Psoas muscle (tissue), 8 donors: ENCODE measurements around the gene MYO10. TPM values are rescaled to one million over a fixed set of nuclear protein-coding genes. Genes with fewer than 3 reads are reported as not detected.

Source experiments
- ATAC-seq, 4 donors: fragments of 200-7000 bp; cut with Tn5 transposase; one replicate each; pipeline ENCODE4 v1.9.1; 2020; ENCODE audit warnings: moderate library complexity in 3 of 4, mild to moderate bottlenecking in 2 of 4
- DNase-seq, 2 donors: peaks; one replicate each; pipeline ENCODE4 v3.0.0-alpha.2; 2020
- H3K27ac ChIP-seq: fragments of 200-600 bp; one replicate; pipeline ENCODE4 v1.8.0; 2022
- H3K27me3 ChIP-seq, 3 donors: fragments of 200-600 bp in 1 of 3; one replicate each; pipeline versions ENCODE4 v1.6.1 to v1.8.0; 2013 to 2022; ENCODE audit warnings: low read length in 2 of 3, mild to moderate bottlenecking in 2 of 3, moderate library complexity in 1 of 3; ENCODE audit not compliant: insufficient read depth in 3 of 3
- H3K36me3 ChIP-seq, 2 donors: fragments of 200-600 bp in 1 of 2; one replicate each; pipeline versions ENCODE4 v1.6.1 to v1.8.0; 2013 to 2022; ENCODE audit warnings: low read depth in 1 of 2, mild to moderate bottlenecking in 1 of 2, moderate library complexity in 1 of 2; ENCODE audit not compliant: insufficient read depth in 1 of 2
- H3K4me1 ChIP-seq: fragments of 200-600 bp; one replicate; pipeline ENCODE4 v1.8.0; 2022
- H3K4me3 ChIP-seq: fragments of 200-600 bp; one replicate; pipeline ENCODE4 v1.8.0; 2022; ENCODE audit warnings: mild to moderate bottlenecking
- H3K9me3 ChIP-seq: fragments of 200-600 bp; one replicate; pipeline ENCODE4 v1.8.0; 2022
- WGBS, 3 donors: extraction: QIAGEN DNeasy Blood & Tissue Kit; methylation state at CpG; one replicate each; pipeline versions ENCODE4 v1.1.6 to v1.1.7; 2013; 5-methylcytosine and 5-hydroxymethylcytosine counted together
- intact Hi-C, 2 donors: fragments of 100-400 bp; cut with DNase I; formaldehyde crosslinking; loops; one replicate each; pipeline versions ENCODE4 v1.11.0 to v1.14.2; 2022
- polyA plus RNA-seq, 3 donors: library from polyadenylated mRNA; stranded (reverse); fragments of 200-250 nt; gene quantifications; one replicate each; pipeline ENCODE4 v1.2.3, GENCODE V29; 2013
- total RNA-seq, 4 donors: library from RNA; stranded (reverse); fragmentation: NEBNext Ultra II Directional in 2 of 4; extraction: Animal tissue kit (Norgen Biotek cat#: 25700) in 2 of 4; gene quantifications; one replicate each; pipeline versions ENCODE4 v1.2.1 to v1.2.4, GENCODE V29; 2021 to 2023
- TF ChIP-seq, protein P1 (sequence below): fragments of 200-600 bp; IDR thresholded peaks from one replicate; pipeline ENCODE4 v1.8.0; 2022; ENCODE audit warnings: antibody characterized with exemption
- donor health status: healthy with polysubstance abuse.
- donor health status: DM: no; HTN: no; CAD: no; lungs with moderate emphysema.
- donor health status: Bipolar disorder and iron deficiency.
- donor health status: healthy.
- donor health status: DM: yes; HTN: yes; CAD: no.
- donor health status: DM: no; HTN: no; CAD: no.
- donor health status: DM: no; HTN: no; CAD: no.
- donor health status: DM: yes; HTN: yes; CAD: no.

Gene MYO10
- total and polyA plus RNA-seq, 7 donors = 1.8 to 10.9 (median 10.0) TPM

DNA sequence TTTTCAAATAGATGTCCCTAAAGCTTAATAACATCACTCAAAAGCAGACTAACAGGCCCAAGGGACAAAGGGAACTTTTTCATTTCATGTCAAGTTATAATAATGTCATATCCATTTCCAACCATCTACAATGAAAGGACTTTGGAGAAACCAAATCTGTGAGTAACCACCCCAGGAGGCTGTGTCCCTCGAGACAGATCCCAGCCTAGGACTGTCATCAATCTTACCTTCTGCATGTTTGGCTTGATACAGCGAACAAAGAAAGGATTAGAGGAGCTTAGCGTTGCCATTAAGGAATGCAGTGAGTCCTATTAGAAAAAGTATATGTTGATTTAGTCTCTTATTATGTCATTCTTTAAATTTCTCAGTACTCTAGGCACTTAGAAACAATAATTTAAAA is 181.5 kb downstream of the MYO10 start:
- ATAC-seq = no peak
- no peak for DNase-seq
- Histone ChIP-seq H3K36me3 (peaks cover 0 to 12% of the 10 kb centered on the region in 2 donors), H3K9me3 (no peaks in the 10 kb centered on the region), H3K4me1 (no peaks in the 10 kb centered on the region), H3K27ac (no peak overlapping the region), H3K27me3 (no peaks in the 10 kb centered on the region), H3K4me3 (no peak overlapping the region)
- WGBS, 3 donors = 56 to 76% (median 59%) methylated on average over 3 of the region's 3 CpGs
- intact Hi-C loops = no loop called here
- TF ChIP-seq, protein P1, sequence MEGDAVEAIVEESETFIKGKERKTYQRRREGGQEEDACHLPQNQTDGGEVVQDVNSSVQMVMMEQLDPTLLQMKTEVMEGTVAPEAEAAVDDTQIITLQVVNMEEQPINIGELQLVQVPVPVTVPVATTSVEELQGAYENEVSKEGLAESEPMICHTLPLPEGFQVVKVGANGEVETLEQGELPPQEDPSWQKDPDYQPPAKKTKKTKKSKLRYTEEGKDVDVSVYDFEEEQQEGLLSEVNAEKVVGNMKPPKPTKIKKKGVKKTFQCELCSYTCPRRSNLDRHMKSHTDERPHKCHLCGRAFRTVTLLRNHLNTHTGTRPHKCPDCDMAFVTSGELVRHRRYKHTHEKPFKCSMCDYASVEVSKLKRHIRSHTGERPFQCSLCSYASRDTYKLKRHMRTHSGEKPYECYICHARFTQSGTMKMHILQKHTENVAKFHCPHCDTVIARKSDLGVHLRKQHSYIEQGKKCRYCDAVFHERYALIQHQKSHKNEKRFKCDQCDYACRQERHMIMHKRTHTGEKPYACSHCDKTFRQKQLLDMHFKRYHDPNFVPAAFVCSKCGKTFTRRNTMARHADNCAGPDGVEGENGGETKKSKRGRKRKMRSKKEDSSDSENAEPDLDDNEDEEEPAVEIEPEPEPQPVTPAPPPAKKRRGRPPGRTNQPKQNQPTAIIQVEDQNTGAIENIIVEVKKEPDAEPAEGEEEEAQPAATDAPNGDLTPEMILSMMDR = no peak

DNA sequence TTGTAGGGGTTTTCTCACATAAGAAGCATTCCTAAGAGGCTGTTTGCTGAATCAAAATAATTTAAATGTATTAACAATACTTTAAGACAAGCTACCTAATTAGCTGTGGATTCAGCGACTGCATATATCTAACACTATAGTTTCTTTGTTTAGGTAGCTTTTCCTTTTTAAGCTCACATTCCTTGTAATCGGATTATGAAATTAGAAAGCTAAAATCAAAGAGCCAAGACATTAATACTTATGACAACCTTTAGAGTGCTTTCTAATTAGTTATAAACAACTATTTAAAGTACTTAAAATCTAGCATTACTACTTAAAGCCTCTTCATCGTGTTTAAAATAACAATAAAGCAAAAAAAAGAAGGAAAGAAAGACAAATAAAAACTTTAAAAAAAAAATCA is 182.0 kb downstream of the MYO10 start:
- Histone ChIP-seq H3K36me3 (peaks cover 0 to 12% of the 10 kb centered on the region in 2 donors), H3K4me1 (no peaks in the 10 kb centered on the region), H3K27me3 (no peaks in the 10 kb centered on the region), H3K4me3 (no peak overlapping the region), H3K9me3 (no peaks in the 10 kb centered on the region), H3K27ac (no peak overlapping the region)
- TF ChIP-seq, protein P1 = no peak
- DNase-seq (no peak), ATAC-seq (no peak)
- intact Hi-C loops = no loop called here
- 79 to 84% (median 84%) methylated on average over 3 of the region's 3 CpGs for WGBS, 3 donors

GRCh38 chr5:16750445-16750844 is 185.6 kb downstream of the MYO10 start:
- no peaks in the 10 kb centered on the region for H3K4me1 ChIP-seq
- no peaks in the 10 kb centered on the region for H3K9me3 ChIP-seq
- 88 to 96% (median 93%) methylated on average over 7 of the region's 7 CpGs for WGBS, 3 donors
- no peaks in the 10 kb centered on the region for H3K27me3 ChIP-seq
- intact Hi-C loops = no loop called here
- H3K27ac ChIP-seq = no peak overlapping the region
- TF ChIP-seq, protein P1 = no peak
- H3K4me3 ChIP-seq = no peak overlapping the region
- H3K36me3 ChIP-seq = no peaks in the 10 kb centered on the region
- ATAC-seq = no peak
- DNase-seq = no peak

GRCh38 chr5:16749626-16750025 is 186.5 kb downstream of the MYO10 start:
- Histone ChIP-seq H3K4me1 (no peaks in the 10 kb centered on the region), H3K27me3 (no peaks in the 10 kb centered on the region), H3K36me3 (no peaks in the 10 kb centered on the region), H3K4me3 (no peak overlapping the region), H3K27ac (no peak overlapping the region), H3K9me3 (no peaks in the 10 kb centered on the region)
- no peak for DNase-seq
- intact Hi-C loops = no loop called here
- TF ChIP-seq, protein P1 = no peak
- ATAC-seq = no peak
- 70 to 83% (median 76%) methylated on average over 4 of the region's 4 CpGs for WGBS, 3 donors

DNA sequence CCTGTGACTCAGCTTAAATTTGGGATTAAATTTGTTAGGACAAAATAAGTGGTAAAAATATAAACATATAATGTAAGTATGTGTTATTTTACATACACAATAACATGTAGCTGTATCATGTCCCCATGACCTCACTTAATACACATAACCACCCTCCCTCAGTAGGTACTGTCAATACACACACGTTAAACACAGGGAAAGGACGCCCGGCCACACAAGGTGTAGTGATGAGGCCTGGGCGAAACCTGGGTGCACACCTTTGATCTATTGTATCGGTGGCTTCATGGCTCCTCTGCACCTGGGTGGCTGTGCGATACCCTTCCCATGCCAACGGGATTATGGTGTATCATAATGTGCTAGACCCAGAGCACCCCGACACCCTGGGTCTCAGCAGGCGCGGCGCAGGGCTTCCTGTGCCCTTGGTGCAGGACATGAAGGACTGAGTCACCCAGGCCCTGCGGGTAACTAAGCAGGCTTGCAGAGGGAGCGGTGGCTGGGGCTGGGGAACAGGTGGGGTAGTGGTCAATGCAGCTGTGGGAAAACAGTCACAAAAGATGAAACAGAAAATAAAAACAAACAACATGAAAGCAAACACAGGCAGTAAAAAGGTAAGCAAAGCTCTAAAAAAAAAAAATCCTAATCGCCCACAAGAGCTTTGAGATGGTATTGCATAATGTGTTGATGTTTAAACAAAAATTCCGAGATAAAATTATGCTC is 191.8 kb downstream of the MYO10 start:
- no peaks in the 10 kb centered on the region for H3K9me3 ChIP-seq
- no peaks in the 10 kb centered on the region for H3K4me1 ChIP-seq
- intact Hi-C loops = no loop called here
- no peak overlapping the region for H3K4me3 ChIP-seq
- WGBS, 3 donors = 93 to 95% (median 94%) methylated on average over 15 of the region's 15 CpGs
- no peak for DNase-seq
- no peaks in the 10 kb centered on the region for H3K27me3 ChIP-seq
- no peak for ATAC-seq
- TF ChIP-seq, protein P1 = no peak
- no peak overlapping the region for H3K27ac ChIP-seq
- H3K36me3 ChIP-seq = no peaks in the 10 kb centered on the region
